NOMO-1 (cell line): Measurements from ENCODE around the gene DDX11.
"Not testable (repeated sequence)": the region's sequence is repeated elsewhere in the genome, so short reads cannot be mapped to it uniquely, and the experiment has no call there.

Source experiments
- DNase-seq, 2 experiments: peaks; one replicate each; lab custom pipeline; 2025; ENCODE audit not compliant: unreplicated experiment in 2 of 2; lab: John Stamatoyannopoulos, UW

DDX11 gene

DNA sequence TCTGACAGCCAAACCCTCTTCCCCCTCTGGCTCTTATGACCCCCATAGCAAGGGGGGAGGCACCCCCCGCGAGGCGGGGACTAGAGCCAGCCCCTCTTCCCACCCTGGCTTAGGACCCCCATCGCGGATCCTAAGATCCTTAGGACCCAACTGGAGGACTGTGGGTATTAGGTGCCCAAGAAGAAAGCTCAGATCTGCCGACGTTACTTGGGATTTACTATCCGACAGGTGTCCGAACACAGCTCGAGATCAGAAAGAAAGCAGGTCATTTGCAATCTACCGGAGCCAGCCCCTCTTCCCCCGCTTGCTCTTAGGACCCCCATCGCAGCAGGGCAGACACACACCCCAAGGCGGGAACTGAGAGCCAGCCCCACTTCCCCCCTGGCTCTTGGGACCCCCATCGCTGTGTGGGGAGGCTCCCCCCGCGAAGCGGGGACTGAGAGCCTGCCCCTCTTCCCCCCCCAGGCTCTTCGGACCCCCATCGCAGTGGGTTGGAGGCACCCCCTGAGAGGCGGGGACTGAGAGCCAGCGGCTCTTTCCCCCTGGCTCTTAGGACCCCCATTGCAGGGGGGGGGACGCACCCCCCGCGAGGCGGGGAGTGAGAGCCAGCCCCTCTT is 46.8 kb downstream of the DDX11 start:
- DNase-seq: no peak

DNA sequence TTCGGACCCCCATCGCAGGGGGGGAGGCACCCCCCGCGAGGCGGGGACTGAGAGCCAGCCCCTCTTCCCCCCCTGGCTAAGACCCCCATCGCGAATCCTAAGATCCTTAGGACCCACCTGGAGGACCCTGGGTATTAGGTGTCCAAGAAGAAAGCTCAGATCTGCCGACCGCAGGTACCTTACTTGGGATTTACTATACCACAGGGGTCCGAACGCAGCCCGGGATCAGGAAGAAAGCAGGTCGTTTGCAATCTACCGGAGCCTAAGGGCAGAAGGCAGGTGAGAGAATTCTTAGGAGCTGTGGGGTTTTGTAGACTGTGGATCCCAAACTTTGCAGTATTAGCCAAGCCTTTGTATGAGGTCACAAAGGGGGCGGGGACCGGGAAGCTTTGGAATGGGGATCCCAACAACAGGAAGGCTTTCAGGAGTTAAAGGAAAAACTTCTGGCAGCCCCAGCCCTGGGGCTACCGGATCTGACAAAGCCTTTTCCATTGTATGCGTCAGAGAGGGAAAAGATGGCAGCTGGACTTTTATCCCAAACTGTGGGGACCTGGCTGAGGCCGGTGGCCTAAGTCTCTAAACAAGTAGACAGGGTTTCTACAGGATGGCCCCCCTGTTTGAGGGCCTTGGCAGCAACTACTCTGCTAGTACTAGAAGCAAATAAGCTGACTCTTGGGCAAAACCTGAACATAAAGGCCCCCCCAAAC is 47.5 kb downstream of the DDX11 start:
- not testable (repeated sequence) for DNase-seq

DNA sequence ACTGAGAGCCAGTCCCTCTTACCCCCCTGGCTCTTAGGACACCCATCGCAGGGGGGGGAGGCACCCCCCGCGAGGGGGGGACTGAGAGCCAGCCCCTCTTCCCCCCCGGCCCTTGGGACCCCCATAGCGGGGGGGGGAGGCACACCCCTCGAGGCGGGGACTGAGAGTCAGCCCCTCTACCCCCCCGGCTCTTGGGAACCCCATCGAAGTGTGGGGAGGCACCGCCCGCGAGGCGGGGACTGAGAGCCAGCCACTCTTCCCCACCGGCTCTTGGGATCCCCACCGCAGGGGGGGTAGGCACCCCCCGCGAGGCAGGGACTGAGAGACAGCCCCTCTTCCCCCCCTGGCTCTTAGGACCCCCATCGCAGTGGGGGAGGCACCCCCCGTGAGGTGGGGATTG is 48.8 kb downstream of the DDX11 start:
- DNase-seq: no peak

DNA sequence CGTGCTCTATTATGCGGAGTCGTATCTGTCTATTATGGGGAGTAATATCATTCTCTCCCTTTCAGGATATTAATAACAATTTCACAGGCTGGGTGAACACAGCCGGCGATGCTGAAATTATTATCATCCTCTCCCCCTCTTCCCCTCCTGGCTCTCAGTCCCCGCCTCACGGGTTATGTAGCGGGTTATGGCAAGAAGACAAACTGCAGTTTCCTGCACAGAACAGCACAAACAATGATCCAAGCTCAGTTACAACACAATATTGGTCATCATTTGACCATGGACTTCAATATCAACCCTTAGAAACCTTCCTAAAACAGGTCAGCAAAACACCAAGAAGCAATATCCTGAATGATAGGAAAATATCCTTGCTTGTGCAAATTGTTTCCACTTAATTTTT is 50.5 kb downstream of the DDX11 start:
- not testable (repeated sequence) for DNase-seq

DNA sequence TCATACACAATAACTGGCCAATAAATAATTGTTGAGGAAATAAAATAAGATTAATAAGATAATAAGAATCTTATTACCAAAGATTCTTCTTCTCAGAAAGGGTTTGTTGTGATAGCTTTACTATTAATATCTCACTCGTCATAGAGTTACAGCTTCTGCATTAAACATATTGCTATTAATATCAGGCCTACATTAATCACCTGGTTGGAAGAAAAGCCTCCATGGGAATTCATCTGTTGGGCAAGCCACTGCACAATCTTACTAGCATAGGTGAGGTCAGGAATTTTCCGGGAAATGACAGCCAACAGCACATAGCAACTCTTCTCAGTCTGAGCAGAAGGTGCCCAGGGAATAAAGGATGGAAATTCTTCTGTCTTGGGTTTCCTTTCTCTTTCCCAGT is 51.5 kb downstream of the DDX11 start:
- DNase-seq: not testable (repeated sequence)

DNA sequence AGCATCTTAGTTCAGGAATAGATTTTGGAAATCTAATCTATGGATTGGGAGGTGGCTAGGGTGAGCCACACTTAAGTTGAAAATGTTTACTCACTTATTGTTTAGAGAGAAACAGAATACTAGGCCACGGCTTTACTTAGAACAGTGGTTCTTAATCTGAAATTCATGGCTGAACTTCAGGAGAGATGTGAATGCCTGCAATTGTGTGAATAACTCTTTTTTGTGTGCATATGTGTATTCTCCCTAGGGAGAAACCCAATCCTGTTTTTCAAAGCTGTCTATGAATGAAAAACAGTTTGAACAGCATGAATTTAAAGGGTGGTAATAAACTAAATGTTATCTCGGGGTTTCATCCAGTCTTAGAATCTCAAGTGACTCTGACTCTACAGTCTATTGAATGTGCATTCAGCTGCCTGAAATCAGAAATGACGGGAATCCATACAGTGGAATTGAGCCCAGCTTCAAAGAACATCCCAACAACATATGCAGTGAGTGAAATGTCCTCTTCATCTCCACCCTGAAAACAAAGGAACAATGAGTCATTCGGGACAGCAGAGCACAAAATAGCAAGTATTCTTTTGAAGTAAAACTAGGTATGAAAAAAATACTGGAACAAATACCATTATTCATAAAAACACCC is 53.7 kb downstream of the DDX11 start:
- not testable (repeated sequence) for DNase-seq

DNA sequence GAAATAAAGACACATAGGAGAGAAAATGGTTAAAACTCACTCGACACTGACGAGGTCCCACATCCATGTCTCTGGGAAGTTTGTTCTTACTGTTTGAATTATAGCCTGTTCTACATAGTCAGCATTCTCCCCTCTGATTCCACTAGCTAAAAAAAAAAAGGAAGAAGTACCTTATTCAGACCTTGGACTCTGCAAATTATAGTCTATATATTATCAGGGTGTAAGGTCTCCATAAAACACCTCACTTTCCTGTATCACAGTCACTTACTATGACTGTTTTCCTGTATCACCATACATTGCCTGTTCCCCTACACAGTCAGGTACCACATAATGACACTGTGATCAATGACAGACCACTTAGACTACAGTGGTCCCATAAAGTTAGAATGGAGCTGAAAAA is 62.9 kb downstream of the DDX11 start:
- not testable (repeated sequence) for DNase-seq

DNA sequence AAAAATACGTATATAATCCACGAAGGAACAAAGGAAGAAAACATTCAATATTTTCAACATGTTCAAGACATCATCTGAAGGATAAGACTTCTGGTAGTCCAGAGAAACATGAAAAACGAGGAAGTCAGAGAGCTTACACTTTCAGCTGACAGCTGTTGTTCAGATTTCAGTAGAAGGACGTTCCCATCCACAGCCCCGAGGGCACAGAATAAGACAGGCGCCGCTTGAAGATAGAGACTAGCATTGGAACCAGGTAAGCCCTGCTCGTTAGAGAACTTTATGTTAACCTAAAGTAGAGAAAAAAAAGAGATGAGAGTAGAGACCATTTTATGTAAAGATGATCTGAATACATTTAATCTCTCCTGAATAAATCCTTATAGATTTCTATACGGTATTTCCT is 71.1 kb downstream of the DDX11 start:
- DNase-seq: not testable (repeated sequence)

DNA sequence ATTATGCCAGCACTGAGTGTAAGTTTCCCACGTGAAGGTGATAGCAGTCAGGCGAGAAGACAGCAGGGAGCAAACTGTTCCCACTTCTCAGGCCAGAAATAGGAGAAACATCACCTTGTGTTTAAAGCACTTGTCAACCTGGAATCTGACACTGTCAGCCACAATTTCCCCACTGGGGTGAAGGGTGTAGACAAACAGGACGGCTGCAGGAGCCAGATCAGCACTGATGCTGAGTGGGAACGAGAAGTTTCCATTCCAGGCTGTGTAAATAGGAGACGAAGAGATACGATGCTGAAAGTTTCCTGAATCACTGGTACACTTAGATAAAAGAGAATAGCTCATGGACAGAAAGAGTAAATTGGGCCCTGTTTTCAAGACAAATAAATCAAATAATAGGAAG is 71.6 kb downstream of the DDX11 start:
- DNase-seq: not testable (repeated sequence)

DNA sequence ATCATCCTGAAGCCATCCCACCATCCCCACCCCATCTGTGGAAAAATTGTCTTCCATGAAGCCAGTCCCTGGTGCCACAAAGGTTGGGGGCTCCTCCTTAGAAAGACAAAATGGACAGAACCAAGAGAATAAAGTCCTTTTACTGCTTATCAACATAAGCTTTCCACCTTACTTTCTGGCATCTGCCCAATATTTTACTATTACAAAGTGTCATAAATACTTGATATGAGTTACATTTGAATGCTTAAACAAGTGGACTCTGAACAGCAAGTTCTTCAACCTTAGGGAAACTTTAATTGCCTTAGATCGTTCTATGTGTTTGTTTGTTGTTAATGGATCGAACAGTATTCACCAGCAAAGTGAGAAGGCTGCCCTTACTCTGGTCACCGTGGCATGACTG is 73.8 kb downstream of the DDX11 start:
- not testable (repeated sequence) for DNase-seq

DNA sequence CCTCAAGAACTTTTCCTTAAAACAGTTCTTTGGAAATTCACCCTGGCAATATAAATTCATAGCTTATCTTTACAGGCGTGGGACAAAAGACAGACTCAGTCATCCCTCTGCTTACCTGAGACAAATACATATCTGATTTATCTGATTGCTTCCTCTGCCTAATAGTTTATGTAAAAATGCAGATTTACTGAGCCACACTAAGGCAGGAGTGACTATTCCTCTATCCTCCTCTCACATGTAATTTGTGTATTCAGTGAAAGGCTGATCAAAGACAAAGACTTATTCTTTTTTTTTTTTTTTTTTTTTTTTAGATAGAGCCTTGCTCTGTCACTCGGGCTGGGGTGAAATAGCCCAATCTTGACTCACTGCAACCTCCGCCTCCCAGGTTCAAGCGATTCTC is 77.1 kb downstream of the DDX11 start:
- not testable (repeated sequence) for DNase-seq
